Measurements from ENCODE around the gene MCRIP1. TPM values are rescaled to one million over a fixed set of nuclear protein-coding genes. Genes with fewer than 3 reads are reported as not detected.
A peak's percentile ranks its signal among the peaks of the same experiment; 100 is the strongest.

MCRIP1 gene
- total and polyA plus RNA-seq, 2 donors: 96.2 to 120 TPM

GRCh38 chr17:81870131-81870980, 37.3 kb upstream of the MCRIP1 start:
- Histone ChIP-seq H3K4me3 (ENCODE audit: low read length in 2 of 2) (peak overlapping the region; percentile 78 to 96), H3K4me1 (ENCODE audit: control insufficient read depth in 2 of 2, insufficient read depth in 2 of 2, low read length in 2 of 2) (peaks cover 5 to 50% of the 10 kb centered on the region in 2 donors), H3K27me3 (ENCODE audit: control insufficient read depth in 2 of 2, insufficient read depth in 1 of 2, low read length in 1 of 2) (peaks cover 0 to 2% of the 10 kb centered on the region in 2 donors), H3K27ac (ENCODE audit: low read depth in 1 of 2, low read length in 1 of 2) (peak overlapping the region; percentile 90 to 91), H3K9me3 (ENCODE audit: control insufficient read depth in 2 of 2, insufficient read depth in 1 of 2, low read length in 1 of 2) (no peaks in the 10 kb centered on the region), H3K36me3 (ENCODE audit: control insufficient read depth in 2 of 2, insufficient read depth in 2 of 2, low read length in 1 of 2) (peaks cover 37 to 43% of the 10 kb centered on the region in 2 donors)
- DNase-seq (ENCODE audit: low read depth in 6 of 9, low spot score in 9 of 9): peak in 2 of 9 donors; percentile 31 to 54
- WGBS: under 1% methylated on average over 65 of the region's 65 CpGs

- Histone ChIP-seq H3K36me3 (ENCODE audit: control insufficient read depth in 2 of 2, insufficient read depth in 2 of 2, low read length in 1 of 2) (peaks cover 38 to 44% of the 10 kb centered on the region in 2 donors), H3K27me3 (ENCODE audit: control insufficient read depth in 2 of 2, insufficient read depth in 1 of 2, low read length in 1 of 2) (peaks cover 0 to 2% of the 10 kb centered on the region in 2 donors), H3K9me3 (ENCODE audit: control insufficient read depth in 2 of 2, insufficient read depth in 1 of 2, low read length in 1 of 2) (no peaks in the 10 kb centered on the region), H3K4me3 (ENCODE audit: low read length in 2 of 2) (peak overlapping the region; percentile 78 to 96), H3K4me1 (ENCODE audit: control insufficient read depth in 2 of 2, insufficient read depth in 2 of 2, low read length in 2 of 2) (peaks cover 5 to 50% of the 10 kb centered on the region in 2 donors), H3K27ac (ENCODE audit: low read depth in 1 of 2, low read length in 1 of 2) (peak overlapping the region; percentile 90 to 91)
- DNase-seq (ENCODE audit: low read depth in 6 of 9, low spot score in 9 of 9): peak in 2 of 9 donors; percentile 31 to 42
- 59% methylated on average over 52 of the region's 52 CpGs for WGBS
These were observed 36.4 kb upstream of the MCRIP1 start for GRCh38 chr17:81869221-81870130.

- DNase-seq (ENCODE audit: low read depth in 6 of 9, low spot score in 9 of 9): no peak
- Histone ChIP-seq H3K27me3 (ENCODE audit: control insufficient read depth in 2 of 2, insufficient read depth in 1 of 2, low read length in 1 of 2) (peaks cover 0 to 2% of the 10 kb centered on the region in 2 donors), H3K9me3 (ENCODE audit: control insufficient read depth in 2 of 2, insufficient read depth in 1 of 2, low read length in 1 of 2) (no peaks in the 10 kb centered on the region), H3K36me3 (ENCODE audit: control insufficient read depth in 2 of 2, insufficient read depth in 2 of 2, low read length in 1 of 2) (peaks cover 42 to 44% of the 10 kb centered on the region in 2 donors), H3K4me3 (ENCODE audit: low read length in 2 of 2) (no peak overlapping the region), H3K4me1 (ENCODE audit: control insufficient read depth in 2 of 2, insufficient read depth in 2 of 2, low read length in 2 of 2) (peaks cover 5 to 48% of the 10 kb centered on the region in 2 donors), H3K27ac (ENCODE audit: low read depth in 1 of 2, low read length in 1 of 2) (peak overlapping the region in 1 of 2 donors; percentile 33)
- 92% methylated on average over 30 of the region's 30 CpGs for WGBS
These were observed 35.7 kb upstream of the MCRIP1 start for GRCh38 chr17:81868674-81869220.

GRCh38 chr17:81867991-81868673, 35.0 kb upstream of the MCRIP1 start:
- Histone ChIP-seq H3K36me3 (ENCODE audit: control insufficient read depth in 2 of 2, insufficient read depth in 2 of 2, low read length in 1 of 2) (peaks cover 44% of the 10 kb centered on the region in 2 donors), H3K27me3 (ENCODE audit: control insufficient read depth in 2 of 2, insufficient read depth in 1 of 2, low read length in 1 of 2) (peaks cover 0 to 2% of the 10 kb centered on the region in 2 donors), H3K4me3 (ENCODE audit: low read length in 2 of 2) (no peak overlapping the region), H3K9me3 (ENCODE audit: control insufficient read depth in 2 of 2, insufficient read depth in 1 of 2, low read length in 1 of 2) (no peaks in the 10 kb centered on the region), H3K27ac (ENCODE audit: low read depth in 1 of 2, low read length in 1 of 2) (peak overlapping the region in 1 of 2 donors; percentile 47), H3K4me1 (ENCODE audit: control insufficient read depth in 2 of 2, insufficient read depth in 2 of 2, low read length in 2 of 2) (peaks cover 5 to 46% of the 10 kb centered on the region in 2 donors)
- DNase-seq (ENCODE audit: low read depth in 6 of 9, low spot score in 9 of 9): no peak
- 94% methylated on average over 28 of the region's 28 CpGs for WGBS

- 70% methylated on average over 23 of the region's 23 CpGs for WGBS
- H3K9me3 ChIP-seq (ENCODE audit: control insufficient read depth in 2 of 2, insufficient read depth in 1 of 2, low read length in 1 of 2): no peaks in the 10 kb centered on the region
- H3K36me3 ChIP-seq (ENCODE audit: control insufficient read depth in 2 of 2, insufficient read depth in 2 of 2, low read length in 1 of 2): peaks cover 45 to 47% of the 10 kb centered on the region in 2 donors
- peaks cover 0 to 2% of the 10 kb centered on the region in 2 donors for H3K27me3 ChIP-seq (ENCODE audit: control insufficient read depth in 2 of 2, insufficient read depth in 1 of 2, low read length in 1 of 2)
- H3K4me3 ChIP-seq (ENCODE audit: low read length in 2 of 2): no peak overlapping the region
- peak overlapping the region in 1 of 2 donors; percentile 47 for H3K27ac ChIP-seq (ENCODE audit: low read depth in 1 of 2, low read length in 1 of 2)
- H3K4me1 ChIP-seq (ENCODE audit: control insufficient read depth in 2 of 2, insufficient read depth in 2 of 2, low read length in 2 of 2): peaks cover 5 to 40% of the 10 kb centered on the region in 2 donors
- no peak for DNase-seq (ENCODE audit: low read depth in 6 of 9, low spot score in 9 of 9)
These were observed 34.3 kb upstream of the MCRIP1 start for GRCh38 chr17:81867170-81867990.

GRCh38 chr17:81866440-81867169, 33.5 kb upstream of the MCRIP1 start:
- Histone ChIP-seq H3K4me3 (ENCODE audit: low read length in 2 of 2) (no peak overlapping the region), H3K27me3 (ENCODE audit: control insufficient read depth in 2 of 2, insufficient read depth in 1 of 2, low read length in 1 of 2) (peaks cover 0 to 2% of the 10 kb centered on the region in 2 donors), H3K36me3 (ENCODE audit: control insufficient read depth in 2 of 2, insufficient read depth in 2 of 2, low read length in 1 of 2) (peaks cover 45 to 47% of the 10 kb centered on the region in 2 donors), H3K9me3 (ENCODE audit: control insufficient read depth in 2 of 2, insufficient read depth in 1 of 2, low read length in 1 of 2) (no peaks in the 10 kb centered on the region), H3K4me1 (ENCODE audit: control insufficient read depth in 2 of 2, insufficient read depth in 2 of 2, low read length in 2 of 2) (peaks cover 10 to 42% of the 10 kb centered on the region in 2 donors), H3K27ac (ENCODE audit: low read depth in 1 of 2, low read length in 1 of 2) (no peak overlapping the region)
- no peak for DNase-seq (ENCODE audit: low read depth in 6 of 9, low spot score in 9 of 9)
- WGBS: 84% methylated on average over 18 of the region's 18 CpGs

- Histone ChIP-seq H3K27me3 (ENCODE audit: control insufficient read depth in 2 of 2, insufficient read depth in 1 of 2, low read length in 1 of 2) (peaks cover 0 to 2% of the 10 kb centered on the region in 2 donors), H3K4me1 (ENCODE audit: control insufficient read depth in 2 of 2, insufficient read depth in 2 of 2, low read length in 2 of 2) (peaks cover 13 to 46% of the 10 kb centered on the region in 2 donors), H3K27ac (ENCODE audit: low read depth in 1 of 2, low read length in 1 of 2) (no peak overlapping the region), H3K4me3 (ENCODE audit: low read length in 2 of 2) (no peak overlapping the region), H3K9me3 (ENCODE audit: control insufficient read depth in 2 of 2, insufficient read depth in 1 of 2, low read length in 1 of 2) (no peaks in the 10 kb centered on the region), H3K36me3 (ENCODE audit: control insufficient read depth in 2 of 2, insufficient read depth in 2 of 2, low read length in 1 of 2) (peaks cover 45 to 47% of the 10 kb centered on the region in 2 donors)
- no peak for DNase-seq (ENCODE audit: low read depth in 6 of 9, low spot score in 9 of 9)
- 95% methylated on average over 18 of the region's 18 CpGs for WGBS
These were observed 32.8 kb upstream of the MCRIP1 start for GRCh38 chr17:81865733-81866439.

All from thymus (tissue), 11 donors.